HG02798 (cell line): Measurements from ENCODE around the gene ZNF648.
"Not testable (repeated sequence)": the region's sequence is repeated elsewhere in the genome, so short reads cannot be mapped to it uniquely, and the experiment has no call there.

Experiments
- ATAC-seq: cut with Tn5 transposase; IDR thresholded peaks from one replicate; pipeline ENCODE4 v1.9.1; 2021; ENCODE audit warnings: mild to moderate bottlenecking; ENCODE audit not compliant: unreplicated experiment, poor library complexity

ZNF648 gene, protein sequence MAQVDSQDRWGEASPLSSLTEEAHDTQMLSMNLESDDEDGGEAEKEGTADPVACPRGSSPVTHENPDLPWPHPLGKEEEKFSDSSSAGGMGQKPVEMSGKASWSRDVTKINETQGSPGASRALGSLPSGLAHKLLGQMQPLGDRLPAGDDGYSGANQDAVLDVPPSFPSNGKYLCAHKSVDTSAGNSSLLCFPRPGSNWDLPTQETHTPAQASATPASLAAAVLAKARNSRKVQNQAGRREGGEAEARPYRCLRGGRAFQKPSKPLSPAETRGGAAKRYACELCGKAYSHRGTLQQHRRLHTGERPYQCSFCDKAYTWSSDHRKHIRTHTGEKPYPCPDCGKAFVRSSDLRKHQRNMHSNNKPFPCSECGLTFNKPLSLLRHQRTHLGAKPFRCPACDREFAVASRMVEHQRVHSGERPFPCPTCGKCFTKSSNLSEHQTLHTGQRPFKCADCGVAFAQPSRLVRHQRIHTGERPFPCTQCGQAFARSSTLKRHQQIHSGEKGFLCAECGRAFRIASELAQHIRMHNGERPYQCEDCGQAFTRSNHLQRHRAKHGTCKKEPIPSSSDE

DNA sequence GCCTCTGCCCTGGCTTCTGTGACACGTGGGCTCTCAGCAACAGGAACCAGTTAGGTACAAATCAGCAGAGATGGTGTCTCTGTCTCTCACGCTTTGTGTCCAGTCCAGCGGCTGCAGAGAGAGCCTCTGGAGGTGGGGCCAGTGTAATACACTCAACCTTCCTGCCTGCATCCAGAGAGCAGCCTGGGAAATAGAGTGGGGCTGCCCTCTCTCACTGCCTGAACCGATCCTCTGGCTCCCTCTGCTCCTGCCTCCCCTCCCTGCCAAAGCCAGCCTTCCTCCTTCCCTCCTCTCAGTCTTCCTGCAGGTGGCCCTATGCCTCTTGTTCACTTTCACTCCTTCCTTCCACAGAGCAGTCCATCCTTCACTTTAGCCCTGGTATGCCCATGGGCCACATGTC lies at the start of gene ZNF648:
TSS of gene ZNF648 (minus strand) at position 119 of the 400 bp plus-strand sequence. CDS start 3,702 bp downstream, outside the sequence.
- ATAC-seq, result no peak

DNA sequence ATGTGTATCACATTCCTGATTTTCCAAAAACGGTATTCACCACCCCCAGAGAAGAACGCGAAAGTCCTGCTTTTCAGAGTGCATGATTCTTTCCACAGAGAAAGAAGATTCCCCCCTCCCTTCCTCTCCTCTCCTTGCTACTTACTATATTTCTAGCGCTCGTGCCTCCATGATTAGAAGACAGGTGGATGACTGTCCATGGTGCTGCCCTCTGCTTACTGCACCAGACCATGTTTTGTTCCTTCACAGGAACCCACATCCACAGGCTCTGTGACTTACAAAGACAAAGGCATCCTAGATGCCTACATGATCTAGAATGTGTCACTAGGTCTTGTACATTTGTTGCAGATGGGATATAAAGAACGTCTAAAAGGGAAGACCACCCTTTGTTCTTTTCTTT lies 49.1 kb upstream of the ZNF648 start:
- no peak for ATAC-seq

DNA sequence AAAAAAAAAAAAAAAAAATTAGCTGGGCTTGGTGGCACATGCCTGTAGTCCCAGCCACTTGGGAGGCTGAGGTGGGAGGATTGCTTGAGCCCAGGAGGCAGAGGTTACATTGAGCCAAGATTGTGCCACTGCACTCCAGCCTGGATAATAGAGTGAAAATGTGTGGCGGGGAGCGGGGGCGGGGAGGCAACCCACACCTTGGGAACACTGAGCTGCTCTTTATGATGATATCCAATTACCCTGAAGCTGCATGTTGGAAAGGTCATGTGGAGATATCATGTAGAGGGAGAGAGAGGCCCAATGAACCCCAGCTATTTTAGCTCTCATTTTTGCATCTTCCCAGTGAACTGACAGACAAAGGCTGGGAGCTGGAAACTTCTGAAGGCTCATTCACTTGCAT lies 48.3 kb upstream of the ZNF648 start:
- no peak for ATAC-seq

DNA sequence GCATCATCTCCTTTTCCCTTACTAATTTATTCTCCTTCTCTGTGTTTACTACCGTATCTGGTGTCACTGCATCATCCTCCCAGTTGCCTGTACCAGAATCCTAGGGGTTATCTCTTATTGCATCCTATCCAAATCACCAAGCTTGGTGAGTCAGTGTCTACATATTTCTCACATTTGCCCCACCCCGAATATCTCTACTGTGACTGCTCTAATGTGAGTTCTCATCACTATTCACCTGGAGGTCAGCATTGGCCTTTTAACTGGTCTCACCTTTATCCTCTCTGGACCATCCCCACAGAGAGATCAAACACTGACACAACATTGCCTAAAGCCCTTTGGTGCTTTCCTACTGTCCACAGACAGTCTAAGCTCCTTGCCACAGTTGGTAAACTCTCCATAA lies 45.7 kb upstream of the ZNF648 start:
- no peak for ATAC-seq

DNA sequence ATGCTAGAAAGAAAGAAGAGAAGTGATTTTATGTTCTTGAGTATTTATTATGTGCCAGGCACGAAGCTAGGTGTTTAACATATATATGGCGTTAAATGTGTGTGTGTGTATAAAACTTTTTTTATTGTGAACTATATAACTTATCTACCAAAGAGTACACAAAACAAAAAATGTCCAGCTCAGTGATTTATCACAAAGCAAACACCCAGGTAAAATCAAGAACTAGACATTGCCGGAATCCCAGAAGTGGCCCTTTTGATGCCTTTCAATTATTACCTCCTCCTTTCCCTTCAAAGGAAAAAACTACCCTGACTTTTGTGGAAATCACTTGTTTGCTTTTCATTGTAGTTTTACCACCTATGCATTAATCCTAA lies 40.5 kb upstream of the ZNF648 start:
- ATAC-seq, result no peak

DNA sequence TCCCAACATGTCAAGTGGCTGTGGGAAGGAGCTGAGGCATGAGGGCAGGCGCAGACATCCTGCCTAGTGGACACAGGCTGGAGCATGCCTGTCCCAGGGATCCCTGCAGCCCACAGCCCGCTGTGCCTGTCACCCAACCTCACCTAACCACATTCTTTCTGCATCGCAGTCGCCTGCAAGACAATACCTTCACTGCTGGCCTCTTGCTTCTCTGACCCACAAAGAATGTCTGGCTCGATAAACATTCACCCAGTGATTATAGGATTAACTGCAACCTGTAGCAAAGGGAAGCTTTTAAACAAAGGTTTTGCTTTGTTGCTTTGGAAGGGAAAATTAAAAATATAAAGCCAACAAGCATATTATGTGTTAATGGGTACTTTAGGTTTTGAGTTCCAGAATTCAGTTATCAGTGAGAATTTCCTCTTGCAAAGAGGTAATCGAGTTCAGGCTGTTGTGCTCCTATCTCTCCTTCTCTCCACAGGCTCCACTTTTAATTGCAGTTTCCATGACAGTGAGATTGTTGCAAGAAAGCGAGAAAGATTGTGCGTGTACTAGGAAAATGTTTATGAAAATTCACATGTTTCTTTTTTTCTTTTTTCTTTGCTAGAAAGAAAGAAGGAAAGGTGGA lies 40.0 kb upstream of the ZNF648 start:
- no peak for ATAC-seq

DNA sequence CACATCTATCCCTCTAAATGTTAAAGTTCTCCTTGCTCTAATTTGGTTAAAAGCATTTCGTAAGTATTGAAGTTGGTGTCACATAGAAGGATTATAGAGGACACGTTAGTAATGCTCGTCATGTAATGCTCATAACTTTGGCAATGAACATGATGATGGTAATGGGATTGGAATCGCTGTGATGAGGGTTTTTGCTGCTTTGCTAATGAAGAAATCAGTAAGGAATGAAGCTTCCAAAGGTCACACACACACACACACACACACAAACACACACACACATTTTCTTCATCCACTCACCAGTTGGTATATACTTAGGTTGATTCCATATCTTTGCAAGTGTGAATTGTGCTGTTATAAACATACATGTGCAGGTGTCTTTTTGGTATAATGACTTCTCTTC lies 36.8 kb upstream of the ZNF648 start:
- ATAC-seq, result no peak

DNA sequence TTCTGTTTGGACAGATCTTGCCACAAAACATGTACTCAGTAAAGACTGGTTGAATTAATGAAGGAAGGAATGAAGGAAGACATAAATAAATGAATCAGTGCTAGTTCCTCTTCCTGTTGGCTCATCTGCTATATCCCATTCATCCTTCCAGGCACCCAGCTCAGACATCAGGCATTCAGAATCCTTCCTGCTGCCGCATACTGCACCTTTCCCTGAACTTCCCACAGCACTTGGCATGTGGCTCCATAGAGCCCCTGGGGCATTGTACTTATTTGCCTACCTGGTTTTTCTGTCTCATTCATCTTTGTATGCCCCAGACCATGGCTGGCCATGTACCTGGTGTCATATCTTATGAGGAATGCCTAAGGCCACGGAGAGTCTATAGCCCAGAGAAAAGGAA lies 34.4 kb upstream of the ZNF648 start:
- ATAC-seq, result no peak

DNA sequence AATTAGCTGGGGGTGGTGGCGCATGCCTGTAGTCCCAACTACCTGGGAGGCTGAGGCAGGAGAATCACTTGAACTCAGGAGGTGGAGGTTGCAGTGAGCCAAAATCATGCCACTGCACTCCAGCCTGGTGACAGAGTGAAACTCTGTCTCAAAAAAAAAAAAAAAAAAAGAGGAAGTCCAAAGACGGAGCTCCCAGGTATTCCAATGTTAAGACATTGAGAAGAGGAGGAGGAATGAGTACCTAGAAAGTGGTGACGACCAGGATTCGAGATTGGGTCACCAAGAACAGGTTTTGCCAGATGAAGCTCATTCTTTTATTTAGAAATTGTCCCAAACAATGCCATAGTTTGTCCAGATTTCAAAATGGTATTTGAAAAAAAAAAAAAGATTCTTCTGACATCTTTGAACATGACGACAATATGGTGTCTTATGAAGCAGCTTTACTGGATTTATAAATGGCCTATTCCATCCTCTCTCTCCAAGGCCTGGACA lies 33.0 kb upstream of the ZNF648 start:
- not testable (repeated sequence) for ATAC-seq

DNA sequence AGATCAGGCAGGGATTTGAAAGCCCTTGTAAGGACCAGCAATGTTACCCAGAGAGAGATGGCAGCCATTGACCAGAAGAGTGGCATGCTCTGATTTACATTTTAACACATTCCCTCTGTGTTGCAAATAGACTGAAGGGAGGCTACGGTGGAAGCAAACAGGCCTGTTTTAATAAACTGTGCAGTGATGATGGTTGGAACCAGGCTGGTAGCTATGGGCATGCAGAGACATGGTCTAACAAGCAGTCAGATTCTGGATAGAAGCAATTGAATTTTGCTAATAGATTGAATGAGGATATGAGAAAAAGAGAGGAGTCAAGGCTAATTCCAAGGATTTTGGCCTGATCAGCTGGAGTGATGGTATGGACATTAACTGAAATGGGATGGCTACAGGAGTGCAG lies 32.3 kb upstream of the ZNF648 start:
- no peak for ATAC-seq

DNA sequence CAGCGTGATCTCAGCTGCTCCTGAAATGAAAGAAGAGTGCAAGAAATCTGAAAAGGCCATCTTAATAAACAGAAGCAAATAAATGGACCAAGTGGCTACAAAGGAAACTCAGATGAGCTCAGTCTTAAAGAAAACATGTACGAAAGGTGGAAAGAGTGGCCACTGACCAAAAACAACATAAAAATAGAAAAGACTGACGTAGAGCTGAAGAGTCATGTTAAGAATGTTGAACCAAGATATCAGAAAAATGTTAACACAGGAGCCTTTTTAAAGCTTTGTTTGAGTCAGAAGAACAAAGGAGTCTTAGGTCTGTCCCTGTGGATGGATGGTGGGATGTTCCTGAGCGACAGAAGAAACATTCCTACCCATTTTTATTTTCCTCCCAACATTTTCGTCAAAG lies 30.8 kb upstream of the ZNF648 start:
- ATAC-seq, result no peak

DNA sequence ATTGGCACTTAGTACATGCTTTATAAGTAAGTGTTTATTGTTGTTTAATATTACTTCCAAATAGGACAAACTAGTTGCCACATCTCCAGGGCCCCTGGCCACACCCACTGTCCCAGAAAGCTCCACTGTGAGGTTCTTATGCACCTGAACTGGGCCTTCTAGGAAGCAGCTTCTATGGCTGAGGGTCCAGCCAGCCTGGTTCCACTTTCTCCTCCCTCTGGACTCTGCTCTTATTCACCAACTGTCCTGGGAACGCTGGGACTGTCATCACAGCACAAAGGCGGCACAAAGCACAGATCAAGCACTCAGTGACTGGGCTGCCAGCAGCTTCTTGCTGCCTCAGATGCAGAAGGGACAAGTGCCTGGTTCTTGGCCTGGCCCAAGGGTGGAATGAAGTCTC lies 29.6 kb upstream of the ZNF648 start:
- no peak for ATAC-seq

DNA sequence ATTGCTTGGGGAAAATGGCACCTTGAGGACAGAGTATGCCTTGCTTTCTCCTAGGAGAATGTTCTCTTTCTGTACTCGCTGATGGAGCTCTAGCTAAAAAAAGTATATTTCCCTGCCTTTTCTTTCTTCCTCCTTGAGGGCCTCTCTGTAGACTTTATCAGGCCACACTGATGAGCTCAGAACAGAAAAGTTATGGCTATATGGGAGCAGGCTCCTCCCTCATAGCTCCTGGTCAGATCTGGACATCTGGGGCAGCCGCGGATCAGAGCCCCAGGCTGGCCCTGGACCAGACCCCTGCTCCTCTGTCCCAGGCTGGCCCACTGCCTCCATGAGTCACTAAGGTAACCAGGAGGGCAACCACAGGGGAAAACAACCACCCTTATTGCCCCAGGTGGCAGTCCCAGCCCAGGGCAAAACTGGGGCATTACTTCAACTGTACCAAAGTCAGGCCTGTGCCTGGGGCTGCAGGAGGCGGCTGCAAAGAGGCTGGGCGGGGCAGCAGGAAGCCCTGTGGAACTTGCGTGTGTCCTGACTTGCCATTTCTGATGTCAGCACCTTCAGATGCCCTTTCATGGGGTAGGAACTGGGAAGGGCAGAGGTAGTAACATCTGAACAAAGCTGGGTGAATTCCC lies 26.3 kb upstream of the ZNF648 start:
- no peak for ATAC-seq

DNA sequence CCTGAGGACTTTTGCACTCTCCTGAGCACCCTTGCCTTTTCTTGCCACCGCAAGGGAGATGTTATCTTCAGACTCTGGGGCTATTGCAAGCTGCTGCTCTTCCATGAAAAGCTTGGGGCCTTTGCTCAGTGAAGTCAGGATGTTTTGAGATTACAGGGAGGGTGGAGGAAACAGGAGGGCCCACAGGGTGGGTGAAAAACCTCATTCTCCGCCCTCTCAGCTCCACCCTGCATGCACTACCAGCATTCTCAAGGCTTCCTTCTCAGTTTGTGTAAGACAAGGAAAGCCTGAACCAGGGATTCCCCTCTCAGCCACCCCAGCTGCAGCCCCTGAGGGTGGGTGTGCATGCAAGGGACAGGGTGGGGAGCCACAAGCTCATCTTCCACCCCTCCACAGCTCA lies 25.8 kb upstream of the ZNF648 start:
- no peak for ATAC-seq

DNA sequence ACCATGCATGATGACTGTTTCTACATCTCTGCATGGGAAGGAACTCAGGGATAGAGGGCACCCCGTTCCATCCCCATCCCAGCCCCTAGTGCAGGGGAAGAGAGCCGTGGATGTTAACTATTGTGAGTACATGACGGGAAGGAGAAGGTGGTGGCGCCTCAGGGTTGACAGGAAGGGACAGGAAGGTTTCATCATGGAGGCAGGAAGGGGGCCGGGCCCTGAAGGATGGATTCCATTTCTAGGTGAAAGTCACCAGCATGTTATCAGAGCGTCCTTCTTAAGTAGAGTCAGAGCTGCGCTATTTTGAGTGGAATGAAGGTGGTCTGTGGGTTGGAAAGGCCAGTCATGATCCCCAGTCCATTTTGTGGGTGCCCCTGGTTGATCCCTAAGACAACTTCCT lies 25.1 kb upstream of the ZNF648 start:
- ATAC-seq, result no peak

DNA sequence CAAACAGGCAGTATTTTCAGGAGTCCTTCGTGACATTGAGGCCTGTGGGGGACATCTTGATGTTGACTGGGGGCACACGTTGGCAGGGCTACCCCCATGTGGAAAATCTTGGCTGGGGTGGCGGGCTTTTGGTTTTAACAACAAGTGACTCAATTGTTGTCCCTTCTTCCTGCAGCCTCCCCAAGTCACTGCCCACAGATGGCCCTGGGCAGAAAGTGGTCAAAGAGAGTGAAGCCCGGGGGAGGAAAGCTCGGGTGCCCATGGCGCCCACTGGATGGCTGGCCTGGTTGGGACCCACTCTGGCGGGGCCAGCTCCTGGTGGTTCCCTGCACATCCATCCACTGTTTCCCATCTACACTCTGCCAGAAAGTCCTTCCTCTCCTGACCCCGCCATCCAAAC lies 24.6 kb upstream of the ZNF648 start:
- ATAC-seq, result no peak

DNA sequence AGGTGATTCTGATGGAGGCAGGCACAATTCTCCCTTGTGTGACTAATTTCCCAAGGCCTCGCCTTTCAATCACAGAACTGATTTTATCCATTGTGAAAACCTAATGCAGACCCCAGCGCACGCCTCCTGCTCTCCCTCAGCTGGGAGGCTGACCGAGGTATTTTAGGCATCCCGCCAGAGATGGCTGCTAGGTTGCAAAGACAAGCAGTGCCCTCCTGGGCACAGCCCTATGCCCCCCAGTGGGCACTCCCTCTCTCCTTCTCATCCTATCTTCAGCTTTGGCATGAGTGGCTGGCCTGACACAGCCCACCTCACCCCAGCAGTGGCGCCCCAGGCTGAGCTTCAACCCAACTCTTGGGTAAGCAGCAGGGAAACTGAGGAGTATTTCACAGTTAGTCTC lies 24.2 kb upstream of the ZNF648 start:
- no peak for ATAC-seq

DNA sequence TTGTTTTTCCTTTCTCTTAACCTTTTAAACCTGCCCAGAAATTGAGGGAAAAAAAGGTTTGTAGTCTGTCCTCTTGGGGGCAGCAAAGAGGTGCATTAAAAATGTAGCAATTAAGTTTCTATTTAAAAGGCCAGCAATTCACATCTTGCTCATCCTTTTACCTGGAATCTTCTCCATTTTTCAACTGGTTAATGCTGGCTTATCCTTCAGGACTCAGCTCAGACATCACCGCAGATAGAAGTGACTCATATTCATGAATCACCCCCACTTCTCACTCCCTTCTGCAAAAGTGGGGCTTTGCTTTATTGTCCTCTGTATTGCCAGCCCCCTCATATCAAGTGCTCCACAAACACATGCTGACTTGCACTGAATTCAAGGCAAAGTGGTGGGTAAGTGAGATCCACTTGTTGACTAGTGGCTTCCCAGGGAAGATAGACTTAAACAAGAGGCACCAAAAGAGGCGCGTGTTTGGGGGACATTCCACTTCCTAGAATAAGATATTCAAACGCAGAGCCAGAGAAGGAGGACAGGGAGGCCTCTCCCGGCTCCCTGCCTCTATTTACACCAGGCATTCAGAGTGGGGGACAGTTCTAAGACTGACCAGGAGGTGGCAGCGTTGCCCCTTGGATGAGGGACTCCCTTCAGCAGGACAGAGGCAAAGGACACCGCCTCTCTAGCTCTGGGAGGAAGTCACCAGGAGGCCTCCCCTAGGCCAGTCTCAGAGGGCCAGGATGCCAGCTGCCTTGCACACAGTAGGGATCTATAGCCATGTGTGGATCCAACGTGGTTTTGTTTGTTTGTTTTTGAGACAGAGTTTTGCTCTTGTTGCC lies 23.2 kb upstream of the ZNF648 start:
- ATAC-seq, result peak; percentile 71

DNA sequence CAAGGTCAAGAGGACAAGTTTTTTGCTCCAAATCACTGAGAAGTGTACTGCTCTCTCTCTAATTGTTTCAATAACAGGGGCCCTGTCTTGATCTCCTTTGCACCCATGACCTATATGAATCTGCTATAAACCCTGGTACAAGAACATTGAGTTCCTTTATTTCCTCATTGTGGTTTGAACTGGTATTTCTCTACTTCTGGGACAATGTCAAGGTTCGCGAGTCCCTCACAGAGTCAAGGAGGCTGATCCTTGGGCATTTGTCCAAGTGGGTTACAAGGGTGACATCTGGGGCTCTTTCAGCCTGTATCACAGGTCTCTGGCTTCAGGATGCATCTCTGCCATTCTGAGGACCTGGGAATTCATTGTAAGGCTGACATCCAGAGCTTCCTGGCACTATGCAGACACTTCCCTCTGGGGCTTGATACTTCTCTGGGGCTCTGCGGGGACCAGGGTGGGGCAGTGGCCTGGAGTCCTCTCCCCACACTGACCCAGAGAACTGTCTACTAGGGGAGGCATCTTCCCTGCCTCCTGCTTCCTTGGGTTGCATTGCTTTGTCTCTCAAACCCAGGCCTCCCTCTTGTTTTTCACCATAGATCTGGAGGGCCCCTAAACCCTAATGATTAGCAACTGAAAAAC lies 22.5 kb upstream of the ZNF648 start:
- no peak for ATAC-seq
